HEK293 (cell line): Measurements from ENCODE around the gene RASA4B.
A peak's percentile ranks its signal among the peaks of the same experiment; 100 is the strongest.
"Not testable (repeated sequence)": the region's sequence is repeated elsewhere in the genome, so short reads cannot be mapped to it uniquely, and the experiment has no call there.

ENCODE experiments used
- CTCF ChIA-PET: fragments of 350-600 bp; formaldehyde crosslinking; extraction: SDS; loops from one replicate; lab custom pipeline; 2021; ENCODE audit warnings: antibody characterized with exemption; lab: Yijun Ruan, JAX
- POLR2A ChIA-PET: fragments of 300-600 bp; formaldehyde crosslinking; extraction: SDS; loops from one replicate; lab custom pipeline; 2020; ENCODE audit warnings: antibody characterized with exemption, inconsistent platforms; lab: Yijun Ruan, JAX
- H3K27ac ChIP-seq: fragments of 200-500 bp; sonication (Bioruptor generic); 2 replicates; pipeline ENCODE4 v1.5.1; 2014; ENCODE audit warnings: low read depth, low read length, control low read depth, inconsistent platforms; ENCODE audit errors: extremely low read depth
- H3K36me3 ChIP-seq, 2 experiments: fragments of 200-500 bp in 1 of 2; sonication (Bioruptor generic) in 1 of 2; 1 replicate in 1 of 2; 2 replicates in 1 of 2; pipeline ENCODE4 v1.5.1; 2014 to 2017; ENCODE audit warnings: inconsistent platforms in 2 of 2, low read length in 2 of 2; ENCODE audit not compliant: control insufficient read depth in 2 of 2, insufficient read depth in 1 of 2
- H3K4me1 ChIP-seq: fragments of 200-500 bp; sonication (Bioruptor generic); 2 replicates; pipeline ENCODE4 v1.5.1; 2014; ENCODE audit warnings: mild to moderate bottlenecking, low read length, inconsistent platforms; ENCODE audit not compliant: control insufficient read depth, insufficient read depth
- H3K4me3 ChIP-seq: 2 replicates; pipeline ENCODE4 v1.5.1; 2011; ENCODE audit warnings: low read depth, mild to moderate bottlenecking, control low read depth, low read length, moderate library complexity
- H3K9me3 ChIP-seq: fragments of 200-500 bp; sonication (Bioruptor generic); 2 replicates; pipeline ENCODE4 v1.5.1; 2014; ENCODE audit warnings: low read depth, low read length, inconsistent platforms; ENCODE audit not compliant: control insufficient read depth, insufficient read depth
- KLF1 ChIP-seq: fragments of 450-650 bp; formaldehyde crosslinking; IDR thresholded peaks from 2 replicates; pipeline ENCODE4 v1.5.1; 2016; ENCODE audit warnings: missing biosample characterization, missing genetic modification characterization
- KLF17 ChIP-seq: fragments of 450-650 bp; formaldehyde crosslinking; IDR thresholded peaks from 2 replicates; pipeline ENCODE4 v1.5.1; 2016; ENCODE audit warnings: missing biosample characterization, missing genetic modification characterization
- WT1 ChIP-seq: fragments of 450-650 bp; formaldehyde crosslinking; IDR thresholded peaks from 2 replicates; pipeline ENCODE4 v1.5.1; 2016; ENCODE audit warnings: missing biosample characterization, missing genetic modification characterization

The RASA4B gene

GRCh38 chr7:102517550-102518147 lies at the start of gene RASA4B:
Gene RASA4B (minus strand): TSS chr7:102517777. CDS start chr7:102517710, 67 bp downstream.
- H3K9me3 ChIP-seq, H3K27ac ChIP-seq, CTCF ChIA-PET, H3K4me3 ChIP-seq, POLR2A ChIA-PET, H3K4me1 ChIP-seq, H3K36me3 ChIP-seq: not testable (repeated sequence)

- POLR2A ChIA-PET, CTCF ChIA-PET, H3K4me1 ChIP-seq: not testable (repeated sequence)
Measured at GRCh38 chr7:102550808-102551422, 33.3 kb upstream of the RASA4B start, which contains the start of gene SPDYE2. Gene SPDYE2 (plus strand): TSS chr7:102551226. CDS start chr7:102553256, 2,030 bp downstream.

GRCh38 chr7:102546353-102546752 lies 28.8 kb upstream of the RASA4B start:
- H3K4me3 ChIP-seq, POLR2A ChIA-PET, H3K36me3 ChIP-seq, H3K27ac ChIP-seq, CTCF ChIA-PET, H3K9me3 ChIP-seq, H3K4me1 ChIP-seq: not testable (repeated sequence)

More at GRCh38 chr7:102550808-102551422, 33.3 kb upstream of the RASA4B start, which contains the start of gene SPDYE2:
- not testable (repeated sequence) for H3K4me3 ChIP-seq, H3K27ac ChIP-seq, H3K9me3 ChIP-seq, H3K36me3 ChIP-seq

- CTCF ChIA-PET, H3K9me3 ChIP-seq, POLR2A ChIA-PET: not testable (repeated sequence)
Measured at GRCh38 chr7:102545288-102545687, 27.7 kb upstream of the RASA4B start.

GRCh38 chr7:102544372-102544771 lies 26.8 kb upstream of the RASA4B start:
- H3K27ac ChIP-seq, H3K9me3 ChIP-seq, H3K4me1 ChIP-seq, H3K4me3 ChIP-seq, CTCF ChIA-PET, POLR2A ChIA-PET, H3K36me3 ChIP-seq: not testable (repeated sequence)
- TF ChIP-seq KLF1 (tag by site-specific recombination) = peak; percentile 88
- TF ChIP-seq WT1 (tag by site-specific recombination) = 0 out of 2 replicates have a peak, but pooled peaks have one; percentile 27
- peak; percentile 91 for TF ChIP-seq KLF17 (tag by site-specific recombination)

More at GRCh38 chr7:102545288-102545687, 27.7 kb upstream of the RASA4B start:
- not testable (repeated sequence) for H3K27ac ChIP-seq, H3K4me3 ChIP-seq, H3K4me1 ChIP-seq, H3K36me3 ChIP-seq

- CTCF ChIA-PET, H3K4me1 ChIP-seq, H3K27ac ChIP-seq, H3K36me3 ChIP-seq, H3K4me3 ChIP-seq, H3K9me3 ChIP-seq, POLR2A ChIA-PET: not testable (repeated sequence)
Measured at GRCh38 chr7:102543596-102543995, 26.0 kb upstream of the RASA4B start, which contains the start of gene UPK3BL2. Gene UPK3BL2 (minus strand): TSS chr7:102543696. CDS start chr7:102543636, 60 bp downstream.

- CTCF ChIA-PET, H3K4me3 ChIP-seq, H3K36me3 ChIP-seq, H3K4me1 ChIP-seq, H3K9me3 ChIP-seq, H3K27ac ChIP-seq, POLR2A ChIA-PET: not testable (repeated sequence)
Measured at GRCh38 chr7:102542771-102543170, 25.2 kb upstream of the RASA4B start.

- H3K27ac ChIP-seq, H3K36me3 ChIP-seq, H3K4me1 ChIP-seq, POLR2A ChIA-PET, CTCF ChIA-PET, H3K4me3 ChIP-seq, H3K9me3 ChIP-seq: not testable (repeated sequence)
Measured at GRCh38 chr7:102542083-102542482, 24.5 kb upstream of the RASA4B start.

- H3K4me3 ChIP-seq, H3K9me3 ChIP-seq, H3K4me1 ChIP-seq, H3K36me3 ChIP-seq, CTCF ChIA-PET, POLR2A ChIA-PET, H3K27ac ChIP-seq: not testable (repeated sequence)
Measured at GRCh38 chr7:102540604-102541003, 23.0 kb upstream of the RASA4B start.

GRCh38 chr7:102535062-102535615 lies 17.6 kb upstream of the RASA4B start:
- H3K9me3 ChIP-seq, H3K4me3 ChIP-seq, H3K36me3 ChIP-seq, H3K27ac ChIP-seq, POLR2A ChIA-PET, H3K4me1 ChIP-seq, CTCF ChIA-PET: not testable (repeated sequence)
